GM21515 (cell line): ENCODE results near the gene RSBN1L.
"Not testable (repeated sequence)": the region's sequence is repeated elsewhere in the genome, so short reads cannot be mapped to it uniquely, and the experiment has no call there.

Source experiments
- ATAC-seq: cut with Tn5 transposase; IDR thresholded peaks from one replicate; pipeline ENCODE4 v1.9.1; 2021; ENCODE audit not compliant: unreplicated experiment

The RSBN1L gene

GRCh38 chr7:77687100-77687746 lies 9.0 kb upstream of the RSBN1L start:
- ATAC-seq, result no peak

- no peak for ATAC-seq
Measured at GRCh38 chr7:77687747-77688144, 8.5 kb upstream of the RSBN1L start.

- ATAC-seq, result no peak
Measured at GRCh38 chr7:77690289-77690688, 6.0 kb upstream of the RSBN1L start.

GRCh38 chr7:77691892-77692491 lies 4.3 kb upstream of the RSBN1L start:
- no peak for ATAC-seq

GRCh38 chr7:77693830-77694583 lies 2.3 kb upstream of the RSBN1L start:
- no peak for ATAC-seq

- ATAC-seq, result peak; percentile 30
Measured at GRCh38 chr7:77696643-77697534, 630 bp downstream of the RSBN1L start.

GRCh38 chr7:77697535-77697831 lies 1.2 kb downstream of the RSBN1L start:
- ATAC-seq, result no peak

- no peak for ATAC-seq
Measured at GRCh38 chr7:77698042-77698625, 1.9 kb downstream of the RSBN1L start.

- ATAC-seq, result peak; percentile 32
Measured at GRCh38 chr7:77699056-77699455, 2.8 kb downstream of the RSBN1L start.

- ATAC-seq, result no peak
Measured at GRCh38 chr7:77702513-77702912, 6.3 kb downstream of the RSBN1L start.

GRCh38 chr7:77702968-77703472 lies 6.8 kb downstream of the RSBN1L start:
- ATAC-seq, result no peak

- not testable (repeated sequence) for ATAC-seq
Measured at GRCh38 chr7:77703669-77704068, 7.4 kb downstream of the RSBN1L start.

GRCh38 chr7:77707504-77707992 lies 11.3 kb downstream of the RSBN1L start:
- no peak for ATAC-seq

GRCh38 chr7:77710067-77710466 lies 13.8 kb downstream of the RSBN1L start:
- no peak for ATAC-seq

GRCh38 chr7:77710861-77711260 lies 14.6 kb downstream of the RSBN1L start:
- ATAC-seq, result no peak

- ATAC-seq, result no peak
Measured at GRCh38 chr7:77714195-77714594, 17.9 kb downstream of the RSBN1L start.

- ATAC-seq, result not testable (repeated sequence)
Measured at GRCh38 chr7:77714931-77715330, 18.7 kb downstream of the RSBN1L start.

- ATAC-seq, result no peak
Measured at GRCh38 chr7:77716804-77717203, 20.5 kb downstream of the RSBN1L start.

- not testable (repeated sequence) for ATAC-seq
Measured at GRCh38 chr7:77717566-77717965, 21.3 kb downstream of the RSBN1L start.

- no peak for ATAC-seq
Measured at GRCh38 chr7:77727527-77727926, 31.3 kb downstream of the RSBN1L start.
